ENCODE data around the gene MMP25. TPM values are rescaled to one million over a fixed set of nuclear protein-coding genes. Genes with fewer than 3 reads are reported as not detected.

Gene MMP25
- total RNA-seq, 4 donors from 2014 or later: 1.4 to 3.3 (median 2.4) TPM; not detected in 1

DNA sequence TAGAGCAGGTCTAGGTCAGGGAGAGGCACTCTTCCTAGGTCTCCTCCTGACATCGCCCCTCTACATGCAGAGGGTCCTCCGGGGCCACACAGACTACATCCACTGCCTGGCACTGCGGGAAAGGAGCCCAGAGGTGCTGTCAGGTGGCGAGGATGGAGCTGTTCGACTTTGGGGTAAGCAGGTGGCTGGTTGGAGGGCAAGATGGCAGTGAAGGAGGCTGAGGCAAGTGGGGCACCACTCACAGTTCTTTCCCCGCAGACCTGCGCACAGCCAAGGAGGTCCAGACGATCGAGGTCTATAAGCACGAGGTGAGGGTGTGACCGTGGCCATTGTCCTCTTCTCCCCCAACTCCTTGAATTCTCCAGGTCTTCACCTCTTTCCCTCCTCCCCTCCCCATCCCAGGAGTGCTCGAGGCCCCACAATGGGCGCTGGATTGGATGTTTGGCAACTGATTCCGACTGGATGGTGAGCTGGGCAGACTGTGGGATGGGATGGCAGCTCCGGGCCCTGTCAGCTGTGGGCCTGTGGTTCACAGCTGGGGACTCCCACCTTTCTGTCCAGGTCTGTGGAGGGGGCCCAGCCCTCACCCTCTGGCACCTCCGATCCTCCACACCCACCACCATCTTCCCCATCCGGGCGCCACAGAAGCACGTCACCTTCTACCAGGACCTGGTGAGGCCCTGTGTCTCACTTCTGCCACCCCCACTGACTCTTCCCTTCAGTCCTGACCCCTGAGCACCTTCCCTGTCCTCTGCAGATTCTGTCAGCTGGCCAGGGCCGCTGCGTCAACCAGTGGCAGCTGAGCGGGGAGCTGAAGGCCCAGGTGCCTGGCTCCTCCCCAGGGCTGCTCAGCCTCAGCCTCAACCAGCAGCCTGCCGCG lies 19.5 kb upstream of the MMP25 start:
- DNase-seq: peak in 1 of 3 donors; percentile 43
- Histone ChIP-seq H3K4me1 (peaks cover 14 to 47% (median 22%) of the 10 kb centered on the region in 4 donors), H3K4me3 (no peak overlapping the region), H3K9me3 (no peaks in the 10 kb centered on the region), H3K27me3 (no peaks in the 10 kb centered on the region), H3K36me3 (peaks cover 0 to 22% (median 0%) of the 10 kb centered on the region in 3 donors), H3K27ac (no peak overlapping the region)
- TF ChIP-seq POLR2A (IDR thresholded peaks at IDR 0.05) (no peak), CTCF (IDR thresholded peaks at IDR 0.05) (no peak)

DNA sequence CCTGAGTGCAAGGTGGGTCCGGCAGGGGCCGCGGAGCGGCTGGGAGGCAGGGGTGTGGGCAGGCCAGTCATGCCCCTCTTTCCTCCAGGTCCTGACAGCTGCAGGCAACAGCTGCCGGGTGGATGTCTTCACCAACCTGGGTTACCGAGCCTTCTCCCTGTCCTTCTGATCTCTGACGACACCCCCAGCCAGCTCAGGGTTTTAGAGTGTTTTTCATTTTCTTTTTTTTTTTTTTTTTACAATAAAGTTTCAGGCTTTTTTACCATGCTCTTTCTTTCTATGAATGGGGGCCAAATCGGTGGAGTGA lies 18.9 kb upstream of the MMP25 start:
- Histone ChIP-seq H3K9me3 (no peaks in the 10 kb centered on the region), H3K4me1 (peaks cover 13 to 48% (median 19%) of the 10 kb centered on the region in 4 donors), H3K36me3 (peaks cover 0 to 22% (median 0%) of the 10 kb centered on the region in 3 donors), H3K4me3 (no peak overlapping the region), H3K27me3 (no peaks in the 10 kb centered on the region), H3K27ac (no peak overlapping the region)
- TF ChIP-seq CTCF (IDR thresholded peaks at IDR 0.05) (no peak), POLR2A (IDR thresholded peaks at IDR 0.05) (no peak)
- DNase-seq: no peak

GRCh38 chr16:3027983-3028715 lies 18.2 kb upstream of the MMP25 start:
- Histone ChIP-seq H3K9me3 (no peaks in the 10 kb centered on the region), H3K4me1 (peaks cover 6 to 48% (median 12%) of the 10 kb centered on the region in 4 donors), H3K4me3 (peak overlapping the region in 2 of 4 donors; percentile 20 to 23), H3K36me3 (peaks cover 0 to 22% (median 0%) of the 10 kb centered on the region in 3 donors), H3K27ac (peak overlapping the region in 2 of 4 donors; percentile 2 to 23), H3K27me3 (no peaks in the 10 kb centered on the region)
- peak; percentile 90 to 95 (median 95) for DNase-seq
- TF ChIP-seq CTCF (IDR thresholded peaks at IDR 0.05) (peak; percentile 58 to 94 (median 82)), POLR2A (IDR thresholded peaks at IDR 0.05) (peak; percentile 10 to 50)

- peaks cover 3 to 45% (median 10%) of the 10 kb centered on the region in 4 donors for H3K4me1 ChIP-seq
- peaks cover 0 to 22% (median 0%) of the 10 kb centered on the region in 3 donors for H3K36me3 ChIP-seq
- TF ChIP-seq POLR2A (IDR thresholded peaks at IDR 0.05) (no peak), CTCF (IDR thresholded peaks at IDR 0.05) (no peak)
- H3K27me3 ChIP-seq: no peaks in the 10 kb centered on the region
- H3K27ac ChIP-seq: no peak overlapping the region
- H3K4me3 ChIP-seq: no peak overlapping the region
- no peaks in the 10 kb centered on the region for H3K9me3 ChIP-seq
- no peak for DNase-seq
These were observed 17.5 kb upstream of the MMP25 start for GRCh38 chr16:3028716-3029319.

DNA sequence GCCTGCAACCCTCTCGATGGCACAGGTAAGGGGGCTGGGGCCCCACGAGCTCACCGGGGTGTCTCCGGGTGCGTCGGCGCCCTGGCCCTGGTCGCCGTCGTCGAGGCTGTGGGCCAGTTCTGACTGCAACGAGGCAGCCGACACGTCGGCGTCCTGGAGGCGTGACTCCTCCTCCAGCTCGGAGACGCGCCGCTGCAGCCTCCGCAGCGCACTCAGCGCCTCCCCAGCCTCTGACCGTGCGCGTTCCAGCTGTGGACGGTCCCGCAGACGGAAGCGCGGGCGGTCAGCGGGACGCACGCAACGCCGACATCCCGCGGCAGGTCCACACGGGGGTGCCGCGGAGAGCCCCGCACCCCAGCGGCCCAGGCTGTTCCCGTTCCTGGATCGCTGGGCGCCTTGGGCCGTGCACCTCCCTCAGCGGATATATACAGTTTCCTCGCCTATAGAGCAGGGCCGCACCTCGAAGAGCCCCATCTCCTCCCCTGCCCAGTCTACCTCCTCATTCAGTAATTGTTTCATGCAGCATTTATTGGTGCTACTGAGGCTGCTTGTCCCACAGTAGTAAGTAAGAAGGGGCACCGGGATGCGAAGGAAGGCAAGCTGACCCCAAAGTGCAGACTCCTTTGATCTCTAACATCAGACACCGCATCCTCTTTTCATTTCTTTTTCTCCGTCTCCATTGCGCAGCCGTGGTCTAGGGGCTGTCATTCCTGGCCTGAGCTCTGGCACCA lies 16.7 kb upstream of the MMP25 start:
- peak overlapping the region in 2 of 4 donors; percentile 22 to 27 for H3K4me3 ChIP-seq

More for the DNA sequence above, 16.7 kb upstream of the MMP25 start:
- DNase-seq: no peak
- Histone ChIP-seq H3K27ac (no peak overlapping the region), H3K4me1 (peaks cover 3 to 41% (median 10%) of the 10 kb centered on the region in 4 donors), H3K36me3 (peaks cover 0 to 22% (median 0%) of the 10 kb centered on the region in 3 donors), H3K27me3 (no peaks in the 10 kb centered on the region), H3K9me3 (no peaks in the 10 kb centered on the region)
- TF ChIP-seq CTCF (IDR thresholded peaks at IDR 0.05) (no peak), POLR2A (IDR thresholded peaks at IDR 0.05) (no peak)

Measured in Peyer's patch (tissue), 4 donors.